NCI-H2196 (cell line): Measurements from ENCODE around the gene LKAAEAR1.

Source experiments
- DNase-seq: peaks from one replicate; lab custom pipeline; 2025; ENCODE audit not compliant: unreplicated experiment; lab: John Stamatoyannopoulos, UW

LKAAEAR1 gene

DNA sequence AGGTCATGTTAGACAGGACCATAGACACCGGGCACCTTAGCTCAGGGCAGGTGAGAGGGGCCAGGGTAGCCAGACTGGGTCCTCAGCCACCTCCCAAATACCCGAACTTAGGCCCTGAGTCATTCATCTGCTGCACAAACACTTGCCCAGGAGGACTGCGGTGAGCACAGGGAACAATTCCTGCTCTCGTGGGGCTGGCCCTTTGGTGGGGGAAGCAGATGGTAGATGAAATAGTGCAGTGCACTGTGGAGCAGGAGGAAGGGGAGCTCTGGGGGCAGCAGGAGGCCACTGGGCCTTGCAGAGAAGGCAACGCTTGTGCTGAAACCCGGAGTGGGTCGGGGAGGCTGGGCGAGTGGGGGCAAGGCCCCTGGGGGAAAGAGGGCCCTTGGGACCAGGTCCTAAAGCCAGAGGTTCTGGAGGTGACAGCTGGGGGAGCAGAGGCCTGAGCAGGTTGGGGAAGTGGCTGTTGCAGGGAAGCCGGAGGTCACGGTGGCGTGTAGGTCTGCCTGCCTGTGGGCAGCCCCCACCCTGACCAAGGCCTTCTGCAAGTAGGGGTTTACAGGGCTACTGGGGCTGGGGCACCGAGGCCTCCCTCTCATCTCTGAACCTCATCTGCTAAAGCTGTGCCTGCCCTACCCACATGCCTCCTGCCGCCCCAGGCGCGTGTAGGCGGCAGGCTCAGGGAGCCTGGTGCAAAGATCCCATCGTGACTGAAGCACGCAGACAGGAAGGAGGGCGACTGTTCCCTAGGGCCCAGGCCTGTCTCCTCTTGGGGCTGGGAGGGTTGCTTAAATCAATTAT is 27.8 kb upstream of the LKAAEAR1 start:
- no peak for DNase-seq

DNA sequence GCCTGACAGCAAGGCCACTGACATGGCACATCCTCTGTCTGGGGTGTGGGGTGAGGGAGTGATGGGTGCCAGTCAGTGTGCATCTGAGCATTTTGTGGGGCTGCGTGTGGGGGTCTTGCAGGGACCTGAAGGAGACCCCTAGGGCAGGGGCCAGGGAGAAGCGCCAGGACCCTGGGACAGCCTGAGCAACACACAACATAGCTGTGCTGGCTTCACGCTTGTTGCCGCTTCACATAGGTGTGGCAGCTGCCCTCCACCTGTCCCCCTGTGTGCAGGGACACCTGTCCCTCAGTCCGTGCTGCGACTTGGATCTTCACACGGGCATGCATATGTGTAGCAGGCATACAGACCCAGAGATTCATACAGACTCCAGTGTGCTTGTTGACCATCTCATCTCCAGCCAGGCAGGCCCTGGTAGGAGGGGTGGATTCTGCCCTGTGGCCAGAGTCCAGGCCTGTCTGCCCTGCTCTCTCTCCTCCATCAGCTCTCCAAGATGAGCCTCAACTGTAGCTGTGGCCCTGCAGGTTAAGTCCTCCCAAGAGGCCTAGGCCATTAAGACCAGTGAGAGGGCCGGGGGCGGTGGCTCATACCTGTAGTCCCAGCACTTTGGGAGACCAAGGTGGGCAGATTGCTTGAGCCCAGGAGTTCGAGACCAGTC is 26.3 kb upstream of the LKAAEAR1 start:
- no peak for DNase-seq

DNA sequence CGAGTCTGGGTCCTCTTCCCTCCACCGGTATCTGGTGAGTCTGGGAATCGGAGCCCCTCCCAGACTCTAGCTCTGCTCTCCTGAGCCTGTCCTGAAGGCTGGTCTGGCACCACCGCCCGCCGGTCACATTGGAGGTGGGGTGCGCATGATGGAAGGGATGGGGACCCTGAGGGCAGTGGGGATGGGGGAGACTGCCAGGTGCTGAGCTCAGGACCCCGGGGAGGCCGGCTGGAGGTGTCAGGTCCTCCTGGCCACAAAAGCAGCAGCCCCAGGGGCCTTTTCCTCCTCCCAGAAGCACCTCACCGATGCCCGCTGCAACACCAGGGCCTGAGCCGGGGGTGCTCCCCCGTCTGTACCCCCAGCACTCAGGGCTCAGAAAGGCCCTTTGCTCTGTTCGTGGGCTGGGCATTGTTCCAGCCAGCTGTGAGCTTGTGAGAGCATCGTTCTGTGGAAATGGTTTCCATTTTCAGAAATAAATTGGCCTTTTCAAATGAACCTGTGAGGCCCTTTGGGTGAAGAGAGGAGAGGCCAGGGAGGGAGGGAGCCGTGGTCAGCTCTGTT is 25.7 kb upstream of the LKAAEAR1 start:
- DNase-seq = no peak

DNA sequence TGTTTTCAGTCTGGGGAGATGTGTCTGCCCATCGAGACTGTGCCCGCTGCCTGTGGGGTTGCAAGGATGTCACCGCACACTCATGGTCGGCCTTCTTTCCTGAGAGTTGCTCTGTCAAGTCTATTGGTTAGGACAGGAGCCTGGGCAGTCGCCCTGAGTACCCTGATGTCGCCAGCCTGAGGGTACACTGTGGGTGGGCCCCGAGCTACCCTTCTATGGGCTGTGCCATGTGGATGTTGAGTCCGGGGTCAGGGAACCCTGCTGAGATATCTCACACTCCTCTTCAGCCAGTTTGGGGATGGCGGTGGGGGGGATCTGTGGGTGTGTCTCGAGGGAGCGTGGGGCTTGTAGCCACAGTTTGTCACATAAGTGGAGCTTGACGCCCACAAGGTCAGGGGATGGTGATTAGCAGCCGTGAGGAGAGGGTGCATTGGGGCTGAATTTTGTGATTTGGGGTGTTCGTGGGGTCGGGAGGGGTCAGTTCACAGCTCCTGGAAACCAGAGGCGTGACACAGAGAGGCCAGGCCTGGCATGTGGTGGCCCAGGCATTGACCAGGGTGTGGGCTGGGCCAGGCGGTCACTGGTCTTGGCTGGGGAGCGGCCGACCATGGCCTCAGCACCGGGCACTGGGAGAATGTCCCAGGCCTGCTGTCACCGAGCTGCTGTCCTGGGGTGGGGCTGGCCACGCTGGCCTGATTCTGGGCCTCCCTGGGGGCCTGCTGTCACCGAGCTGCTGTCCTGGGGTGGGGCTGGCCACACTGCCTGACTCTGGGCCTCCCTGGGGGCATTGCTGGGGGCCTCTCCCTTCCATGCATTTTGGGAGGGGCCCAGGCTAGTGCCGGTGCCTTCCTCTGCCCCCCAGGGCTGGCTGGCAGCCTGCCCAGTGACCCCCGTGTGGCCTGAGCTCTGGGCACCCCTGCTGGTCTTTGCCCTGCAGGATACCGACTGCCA is 24.8 kb upstream of the LKAAEAR1 start:
- DNase-seq = no peak

DNA sequence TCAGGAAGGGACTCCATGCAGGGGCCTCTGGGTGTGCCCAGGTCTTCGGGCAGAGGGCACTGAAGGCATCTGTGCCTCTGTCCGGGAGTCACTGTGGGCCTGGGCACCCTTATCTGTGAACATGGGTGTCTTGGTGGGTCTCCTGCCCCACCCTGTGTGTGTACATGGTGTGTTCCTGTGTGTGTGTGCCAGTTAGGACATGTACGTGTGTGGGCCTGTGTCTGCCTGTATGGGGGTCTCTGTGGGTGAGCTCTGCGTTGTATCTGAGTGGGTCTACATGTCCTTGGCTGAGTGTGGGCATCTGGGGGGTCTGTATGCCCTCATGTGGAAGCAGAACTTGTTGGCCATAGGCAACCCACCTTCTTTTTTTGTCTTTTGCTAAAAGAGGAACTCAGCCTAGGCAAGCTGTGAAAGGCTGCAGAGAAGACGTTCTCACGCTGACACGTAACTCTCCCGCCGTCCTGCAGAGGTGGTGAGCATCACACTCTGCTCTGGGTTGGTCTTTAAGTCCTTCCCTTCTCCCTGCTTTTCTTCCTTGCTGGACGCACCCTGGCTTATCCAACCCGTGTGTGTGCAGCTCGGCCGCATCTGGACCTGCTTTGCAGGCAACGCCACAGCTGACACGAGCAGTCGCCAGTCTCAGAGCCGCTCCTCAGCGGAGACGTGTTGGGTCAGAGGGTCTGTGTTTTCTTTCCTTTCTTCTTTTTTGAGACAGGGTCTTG is 23.7 kb upstream of the LKAAEAR1 start:
- no peak for DNase-seq

DNA sequence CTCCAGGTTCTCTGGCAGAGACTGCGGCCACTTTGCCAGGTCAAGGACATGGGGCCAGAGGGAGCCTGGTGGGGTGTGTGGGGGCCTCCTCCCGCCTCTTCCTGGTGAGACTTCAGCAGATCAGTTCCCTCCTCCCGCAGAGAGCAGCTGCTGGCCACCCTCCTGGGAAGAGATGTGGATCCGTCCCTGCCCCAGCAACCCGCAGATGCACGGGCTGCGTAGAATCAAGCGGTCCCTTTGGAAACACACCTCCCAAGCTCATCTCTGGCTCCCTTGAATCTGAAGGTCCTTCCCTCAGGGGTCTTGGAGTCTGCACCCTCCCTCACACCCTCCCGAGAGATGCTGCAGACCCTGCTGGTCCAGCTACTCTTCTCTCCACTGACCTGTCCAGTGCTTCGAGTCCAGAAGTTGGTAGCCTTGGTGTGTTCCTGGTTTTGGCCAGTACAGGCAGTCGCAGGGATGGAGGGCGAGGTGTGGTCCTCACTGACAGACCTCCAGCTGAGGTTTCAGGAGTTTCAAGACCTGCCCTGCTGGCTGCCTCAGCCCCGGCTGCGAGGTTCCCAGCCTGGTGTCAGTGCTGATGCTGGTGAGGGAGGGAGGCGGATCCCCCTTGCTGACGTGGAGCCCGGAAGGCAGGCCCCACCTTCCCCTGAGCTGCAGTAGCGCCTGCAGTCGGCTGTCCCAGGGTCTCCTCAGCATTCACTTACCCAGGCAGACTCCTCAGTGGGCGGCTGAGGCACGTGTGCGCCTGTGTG is 23.0 kb upstream of the LKAAEAR1 start, which contains the start of gene NPBWR2:
Gene NPBWR2, minus strand, starts transcription at position 585 of the 755 bp plus-strand sequence. CDS start 734 bp downstream, outside the sequence.
- no peak for DNase-seq

DNA sequence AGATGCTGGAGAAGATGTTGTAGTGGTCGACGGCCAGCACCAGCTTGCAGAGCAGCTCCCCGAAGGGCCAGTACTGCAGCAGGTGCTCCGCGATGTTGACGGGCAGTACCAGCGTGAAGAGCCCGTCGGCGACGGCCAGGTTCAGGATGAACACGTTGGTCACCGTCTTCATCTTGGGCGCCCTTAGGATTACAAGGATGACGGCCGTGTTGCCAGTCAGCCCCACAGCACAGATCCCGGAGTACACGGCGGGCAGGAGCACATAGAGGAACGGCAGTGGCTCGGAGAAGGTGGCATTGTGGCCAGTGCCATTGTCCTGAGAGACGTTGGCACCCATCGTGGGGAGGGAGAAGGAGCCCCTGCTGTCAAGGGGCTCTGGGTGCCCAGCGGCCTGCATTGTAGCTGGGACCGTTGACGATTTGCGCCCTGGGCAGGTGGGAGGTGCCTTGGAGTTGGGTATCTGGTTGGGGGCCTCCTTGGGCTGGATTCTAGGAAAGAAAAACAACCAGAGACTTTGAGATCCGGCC is 22.3 kb upstream of the LKAAEAR1 start:
- no peak for DNase-seq

DNA sequence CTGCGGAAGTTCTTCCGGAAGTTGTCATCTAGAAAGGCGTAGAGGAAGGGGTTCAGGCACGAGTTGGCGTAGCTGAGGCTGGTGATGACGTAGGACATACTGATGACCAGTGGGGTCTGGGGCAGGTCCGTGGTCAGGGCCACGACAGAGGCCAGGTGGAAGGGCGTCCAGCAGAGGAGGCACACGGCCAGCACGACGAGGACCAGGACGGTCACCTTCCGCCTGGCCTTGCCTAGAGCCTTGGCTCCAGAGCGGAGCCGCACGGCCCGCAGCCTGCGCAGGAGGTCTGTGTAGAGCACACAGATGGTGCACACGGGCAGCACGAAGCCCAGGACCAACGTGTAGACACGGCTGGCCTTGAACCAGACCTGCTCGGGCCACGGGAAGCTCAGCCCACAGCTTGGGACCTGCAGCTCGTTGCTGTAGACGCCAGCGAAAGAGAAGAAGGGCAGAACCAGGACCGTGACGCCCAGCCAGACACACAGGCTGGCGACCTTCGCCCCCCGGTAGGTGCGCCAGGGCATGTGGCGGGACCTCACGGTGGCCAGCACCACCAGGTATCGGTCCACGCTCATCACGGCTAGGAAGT is 21.7 kb upstream of the LKAAEAR1 start:
- no peak for DNase-seq

DNA sequence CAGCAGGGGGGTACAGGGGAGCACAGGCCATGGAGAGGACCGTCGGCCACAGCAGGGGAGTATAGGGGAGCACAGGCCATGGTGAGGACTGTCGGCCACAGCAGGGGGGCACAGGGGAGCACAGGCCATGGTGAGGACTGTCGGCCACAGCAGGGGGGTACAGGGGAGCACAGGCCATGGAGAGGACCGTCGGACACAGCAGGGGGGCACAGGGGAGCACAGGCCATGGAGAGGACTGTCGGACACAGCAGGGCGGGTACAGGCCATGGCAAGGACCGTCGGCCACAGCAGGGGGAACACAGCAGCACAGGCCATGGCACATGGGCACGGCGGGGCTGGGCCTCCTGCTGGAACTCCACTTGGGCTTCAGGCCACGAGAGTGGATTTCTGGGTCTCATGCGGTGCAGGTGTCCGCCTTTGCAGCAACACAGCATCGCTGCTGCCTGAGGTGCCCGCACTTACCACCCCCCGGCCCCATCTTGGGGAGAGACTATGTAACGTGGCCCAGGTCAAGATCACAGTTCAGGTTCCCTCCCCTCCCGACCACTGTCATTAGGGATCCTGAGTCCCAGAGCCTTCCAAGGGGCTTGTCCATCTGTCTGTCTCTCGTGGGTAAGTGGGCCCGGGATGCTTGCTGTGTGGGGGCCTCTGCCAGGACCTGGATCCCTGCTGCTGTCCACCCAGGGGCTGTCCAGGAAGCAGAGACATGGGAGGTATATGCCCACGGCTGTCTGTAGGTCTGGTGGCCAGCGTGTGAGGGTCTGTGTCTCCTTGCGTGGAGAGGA is 20.7 kb upstream of the LKAAEAR1 start:
- no peak for DNase-seq

DNA sequence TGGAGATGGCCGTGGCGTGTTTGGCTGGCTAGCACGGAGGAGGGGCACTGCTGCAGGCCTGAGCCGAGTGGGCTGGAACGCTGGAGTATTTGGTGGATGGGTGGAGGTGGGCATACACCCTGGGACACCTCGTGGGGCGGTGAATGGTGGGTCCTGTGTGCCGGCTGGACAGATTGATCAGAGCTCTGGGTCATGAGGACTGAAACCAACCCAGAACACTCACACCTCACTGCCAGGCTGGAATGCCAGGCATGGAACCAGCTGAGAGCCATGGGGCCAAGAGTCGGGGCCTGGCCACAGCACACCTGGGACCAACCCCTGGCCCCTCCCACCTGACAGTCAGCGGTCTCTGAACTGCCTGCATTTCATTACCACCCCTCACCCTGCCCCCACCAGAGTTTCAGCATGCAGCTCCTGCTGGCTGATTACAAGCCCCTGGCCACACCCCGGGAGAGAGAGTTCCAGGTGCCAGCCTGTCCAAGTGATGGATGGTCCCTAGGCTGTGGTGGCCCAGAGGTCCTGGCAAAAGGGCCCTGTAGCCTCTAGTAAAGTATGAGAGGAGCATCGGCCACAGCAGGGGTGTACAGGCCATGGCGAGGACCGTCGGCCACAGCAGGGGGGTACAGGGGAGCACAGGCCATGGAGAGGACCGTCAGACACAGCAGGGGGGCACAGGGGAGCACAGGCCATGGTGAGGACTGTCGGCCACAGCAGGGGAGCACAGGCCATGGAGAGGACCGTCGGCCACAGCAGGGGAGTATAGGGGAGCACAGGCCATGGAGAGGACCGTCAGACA is 19.9 kb upstream of the LKAAEAR1 start:
- no peak for DNase-seq

DNA sequence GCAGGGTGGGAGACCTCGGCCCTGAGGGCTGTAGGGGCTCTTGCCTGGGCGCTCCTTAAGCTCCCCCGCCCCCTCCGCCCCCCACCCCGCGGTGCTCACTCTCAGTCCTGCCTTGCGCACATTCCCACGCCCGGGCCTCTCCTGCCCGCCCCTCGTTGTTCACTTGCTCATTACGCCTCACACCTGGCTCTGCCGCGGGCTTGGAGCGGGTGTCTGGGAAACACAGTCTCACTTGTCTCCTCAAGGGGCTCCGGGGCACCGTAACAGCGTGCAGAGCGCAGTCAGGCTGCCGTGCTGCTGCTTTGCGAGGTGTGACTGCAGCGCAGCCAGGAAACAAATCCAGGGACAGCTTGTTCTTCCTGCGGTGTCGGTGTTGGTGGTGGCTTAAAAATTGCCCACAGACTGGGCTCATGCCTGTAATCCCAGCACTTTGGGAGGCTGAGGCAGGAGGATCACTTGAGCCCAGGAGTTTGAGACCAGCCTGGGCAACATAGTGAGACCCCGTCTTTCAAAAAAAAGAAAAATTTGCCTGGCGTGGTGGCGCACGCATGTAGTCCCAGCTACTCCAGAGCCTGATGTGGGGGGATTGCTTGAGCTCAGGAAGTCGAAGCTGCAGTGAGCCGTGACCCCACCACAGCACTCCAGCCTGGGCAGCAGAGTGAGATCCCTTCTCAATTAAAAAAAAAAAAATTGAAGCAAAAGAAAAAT is 18.6 kb upstream of the LKAAEAR1 start:
- DNase-seq = peak; percentile 39

DNA sequence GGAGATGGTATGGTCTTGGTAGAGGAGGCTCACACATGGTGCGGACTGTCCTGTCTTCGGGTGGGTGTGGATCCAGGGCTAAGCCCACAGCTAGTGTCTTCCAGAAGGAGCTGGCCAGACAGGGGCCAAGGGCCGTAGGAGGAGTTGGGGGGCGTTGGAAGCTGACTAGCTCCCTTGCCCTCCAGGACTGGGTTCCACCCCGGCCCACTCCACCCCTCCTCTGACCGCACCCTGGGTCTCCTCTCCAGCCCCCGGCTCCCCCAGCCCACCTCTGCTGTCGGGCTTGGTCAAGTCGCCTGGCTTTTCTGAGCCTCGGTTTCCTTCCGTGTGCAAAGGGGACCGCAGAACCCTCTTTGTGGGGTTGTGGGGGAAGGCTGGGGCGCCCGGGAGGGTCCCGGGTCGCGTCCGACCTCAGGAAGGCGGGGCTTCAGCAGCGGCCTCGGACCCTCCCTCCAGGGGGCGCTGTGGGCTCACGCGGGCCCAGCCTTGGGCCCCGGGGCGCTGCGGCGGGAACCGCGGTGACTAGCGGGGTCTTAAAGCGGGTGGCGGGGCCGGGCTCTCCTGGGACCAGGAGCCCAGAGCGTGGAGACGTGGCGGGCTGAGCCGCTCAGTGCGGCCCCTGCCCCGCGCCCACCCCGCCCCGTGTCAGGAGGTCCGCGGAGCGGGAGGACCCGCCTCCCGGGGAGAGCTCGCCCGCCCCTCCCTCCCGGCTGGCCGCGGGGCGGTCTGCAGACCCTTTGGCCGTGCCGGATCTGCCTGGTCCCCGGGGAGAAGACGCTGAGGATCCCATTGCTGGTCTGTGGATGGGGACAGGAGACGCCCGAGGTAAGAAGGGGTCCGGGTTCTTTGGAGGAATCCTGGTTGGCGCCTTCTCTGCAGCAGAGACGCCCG is 17.8 kb upstream of the LKAAEAR1 start:
- peak; percentile 84 for DNase-seq

DNA sequence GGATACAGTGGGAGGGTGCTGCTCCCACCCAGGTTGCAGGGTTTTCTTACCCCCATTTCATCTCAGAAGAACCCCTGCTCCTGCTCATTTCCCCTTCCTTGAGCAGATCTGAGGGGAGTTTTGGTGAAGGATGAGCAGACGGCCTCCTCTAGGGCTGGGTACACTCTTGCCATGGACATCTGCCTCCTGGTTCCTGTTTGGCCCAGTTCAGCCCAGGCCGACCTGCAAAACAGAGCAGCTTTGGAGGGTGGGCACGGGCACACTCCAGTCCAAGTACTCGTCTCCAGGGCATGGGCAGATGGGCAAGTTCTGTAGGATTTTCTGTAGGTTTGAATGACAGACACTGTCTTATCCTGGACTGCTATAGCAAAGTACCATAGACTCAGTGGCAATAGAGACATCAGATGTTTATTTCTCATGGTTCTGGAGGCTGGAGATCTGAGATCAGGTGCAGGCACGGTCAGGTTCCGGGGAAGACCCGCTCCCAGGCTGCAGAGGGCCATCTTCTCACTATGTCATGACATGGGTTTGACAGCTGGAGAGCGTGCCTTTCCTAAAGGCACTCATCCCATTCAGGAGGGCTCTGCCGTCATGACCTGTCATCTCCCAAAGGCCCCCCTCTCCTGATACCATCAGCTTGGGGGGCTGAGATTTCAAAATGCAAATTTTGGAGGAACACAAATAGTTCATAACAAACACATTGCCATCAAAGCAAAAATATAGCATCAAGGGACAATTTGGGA is 16.9 kb upstream of the LKAAEAR1 start:
- no peak for DNase-seq

DNA sequence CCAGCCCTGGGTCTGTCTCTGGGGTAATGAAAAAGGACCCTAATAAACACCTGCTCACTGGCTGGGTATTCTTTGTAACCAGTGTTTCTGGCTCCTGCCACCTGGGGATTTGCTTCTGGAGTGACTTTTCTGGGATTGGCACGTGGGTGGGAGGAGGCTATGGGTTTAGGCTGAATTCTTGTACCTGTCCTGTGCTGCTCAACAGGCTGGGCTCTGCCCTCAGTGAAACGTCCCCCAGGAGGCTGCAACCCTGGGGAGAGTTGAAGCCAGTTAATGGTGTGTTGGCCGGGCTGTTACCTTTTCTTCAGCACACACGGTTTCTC is 16.3 kb upstream of the LKAAEAR1 start:
- no peak for DNase-seq

DNA sequence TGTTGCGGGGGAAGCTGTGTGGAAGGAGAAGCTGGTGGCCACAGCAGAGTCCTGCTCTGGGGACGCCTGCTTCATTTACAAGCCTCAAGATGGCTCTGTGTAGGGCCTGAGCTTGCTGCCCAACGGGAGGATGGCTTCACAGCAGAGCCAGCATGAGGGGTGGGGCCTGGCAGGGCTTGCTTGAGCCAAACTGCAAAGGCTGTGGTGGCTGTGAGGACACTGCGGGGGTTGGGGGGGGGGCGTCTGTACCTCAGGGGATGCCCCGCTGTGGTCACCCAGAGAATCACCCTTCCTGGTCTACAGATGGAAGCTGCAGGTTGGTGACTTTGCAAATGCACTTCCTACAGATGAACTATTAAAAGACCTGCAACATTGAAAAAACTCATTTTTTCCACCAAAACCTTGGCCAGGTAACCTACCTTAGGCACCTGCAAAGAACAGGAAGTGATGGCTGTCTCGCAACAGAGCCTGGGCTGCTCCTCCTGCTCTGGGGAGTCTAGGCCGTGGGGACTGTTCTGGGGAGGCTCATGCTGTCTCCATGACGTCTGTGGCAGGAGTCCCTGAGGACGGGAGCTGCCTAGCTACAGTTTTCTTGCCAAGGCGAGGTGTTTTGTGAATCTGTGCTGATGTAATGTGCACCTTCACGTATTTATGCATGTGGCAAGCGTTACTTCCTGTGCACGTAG is 15.8 kb upstream of the LKAAEAR1 start:
- DNase-seq = peak; percentile 40
